AG10803 (cell line): ENCODE measurements around the gene STARD8.

Source experiments
- DNase-seq: peaks from one replicate; pipeline ENCODE4 v3.0.0; 2010; ENCODE audit warnings: low read depth
- H3K4me3 ChIP-seq: 2 replicates; pipeline ENCODE4 v1.5.1; 2011; ENCODE audit warnings: mild to moderate bottlenecking, low read length, control low read depth
- TF ChIP-seq, protein P1 (sequence below): conservative IDR thresholded peaks from 2 replicates; pipeline ENCODE4 v1.5.1; 2011; ENCODE audit warnings: mild to moderate bottlenecking, low read length, control low read depth, inconsistent platforms

STARD8 gene

DNA sequence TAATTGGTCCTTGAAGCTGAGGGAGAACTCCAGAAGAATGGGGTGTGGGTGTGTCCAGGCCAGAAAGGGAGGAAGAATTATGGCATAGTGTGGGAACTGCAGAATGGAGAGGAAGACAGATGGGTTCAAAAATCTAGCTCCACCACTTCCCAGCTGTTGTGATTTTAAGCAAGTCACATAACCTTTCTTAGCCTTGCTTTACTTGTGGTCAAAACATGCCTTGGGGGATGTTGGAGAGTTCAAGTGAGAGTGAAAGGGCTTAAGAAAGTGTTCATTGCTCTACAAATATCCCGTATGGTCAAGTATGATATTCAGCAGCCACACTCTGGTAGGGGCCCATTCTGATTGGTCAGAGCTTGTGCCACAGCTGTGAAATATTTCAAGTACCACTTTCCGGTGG lies 15.0 kb upstream of the STARD8 start:
- TF ChIP-seq, protein P1, sequence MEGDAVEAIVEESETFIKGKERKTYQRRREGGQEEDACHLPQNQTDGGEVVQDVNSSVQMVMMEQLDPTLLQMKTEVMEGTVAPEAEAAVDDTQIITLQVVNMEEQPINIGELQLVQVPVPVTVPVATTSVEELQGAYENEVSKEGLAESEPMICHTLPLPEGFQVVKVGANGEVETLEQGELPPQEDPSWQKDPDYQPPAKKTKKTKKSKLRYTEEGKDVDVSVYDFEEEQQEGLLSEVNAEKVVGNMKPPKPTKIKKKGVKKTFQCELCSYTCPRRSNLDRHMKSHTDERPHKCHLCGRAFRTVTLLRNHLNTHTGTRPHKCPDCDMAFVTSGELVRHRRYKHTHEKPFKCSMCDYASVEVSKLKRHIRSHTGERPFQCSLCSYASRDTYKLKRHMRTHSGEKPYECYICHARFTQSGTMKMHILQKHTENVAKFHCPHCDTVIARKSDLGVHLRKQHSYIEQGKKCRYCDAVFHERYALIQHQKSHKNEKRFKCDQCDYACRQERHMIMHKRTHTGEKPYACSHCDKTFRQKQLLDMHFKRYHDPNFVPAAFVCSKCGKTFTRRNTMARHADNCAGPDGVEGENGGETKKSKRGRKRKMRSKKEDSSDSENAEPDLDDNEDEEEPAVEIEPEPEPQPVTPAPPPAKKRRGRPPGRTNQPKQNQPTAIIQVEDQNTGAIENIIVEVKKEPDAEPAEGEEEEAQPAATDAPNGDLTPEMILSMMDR, result no peak
- H3K4me3 ChIP-seq, result no peak overlapping the region
- peak; percentile 36 for DNase-seq

DNA sequence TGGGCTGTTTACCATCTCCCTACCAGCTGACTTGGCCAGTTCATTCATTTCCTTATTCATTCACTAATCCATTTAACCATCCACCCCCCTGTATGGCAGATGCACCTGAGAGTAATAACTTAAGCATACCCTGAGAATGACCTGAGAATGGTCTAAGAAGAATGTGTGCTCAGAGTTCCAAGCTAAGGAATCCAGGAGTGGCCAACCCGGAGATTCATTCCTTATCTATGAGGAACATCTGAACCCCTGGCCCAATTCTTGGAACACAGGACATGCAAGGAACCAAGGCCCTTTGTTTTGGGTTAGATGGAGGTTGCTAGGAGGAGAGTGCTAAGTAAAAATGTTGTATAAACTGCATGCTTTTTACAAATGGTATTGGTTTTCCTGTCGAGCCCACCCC lies 13.5 kb upstream of the STARD8 start:
- TF ChIP-seq, protein P1, result no peak
- no peak for DNase-seq
- no peak overlapping the region for H3K4me3 ChIP-seq

DNA sequence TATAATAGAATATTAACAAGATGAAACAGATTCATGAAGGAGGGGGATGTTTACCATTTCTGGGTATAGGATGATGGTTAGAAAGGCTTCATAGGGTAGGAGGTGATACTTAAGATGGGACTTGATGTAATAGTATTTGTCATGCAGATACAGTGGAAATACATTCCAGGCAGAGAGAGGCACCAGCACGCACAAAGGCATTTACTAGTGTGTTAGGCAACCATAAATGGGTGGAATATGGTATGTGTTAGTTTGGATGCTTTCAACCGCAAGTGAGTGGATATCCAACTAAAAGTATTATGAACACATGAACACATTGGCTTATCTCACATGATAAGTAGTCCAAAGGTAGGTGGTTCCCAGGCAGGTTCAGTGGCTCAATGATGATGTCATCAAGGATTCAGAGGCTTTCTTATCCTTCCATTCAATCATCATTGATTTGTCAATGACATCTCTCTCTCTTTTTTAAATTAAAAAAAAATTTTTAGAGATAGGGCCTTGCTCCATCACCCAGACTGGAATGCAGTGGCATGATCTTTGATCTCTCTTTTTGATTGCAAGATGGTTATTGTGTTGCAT lies 12.7 kb upstream of the STARD8 start:
- H3K4me3 ChIP-seq, result no peak overlapping the region
- peak; percentile 56 for DNase-seq
- TF ChIP-seq, protein P1, result no peak

DNA sequence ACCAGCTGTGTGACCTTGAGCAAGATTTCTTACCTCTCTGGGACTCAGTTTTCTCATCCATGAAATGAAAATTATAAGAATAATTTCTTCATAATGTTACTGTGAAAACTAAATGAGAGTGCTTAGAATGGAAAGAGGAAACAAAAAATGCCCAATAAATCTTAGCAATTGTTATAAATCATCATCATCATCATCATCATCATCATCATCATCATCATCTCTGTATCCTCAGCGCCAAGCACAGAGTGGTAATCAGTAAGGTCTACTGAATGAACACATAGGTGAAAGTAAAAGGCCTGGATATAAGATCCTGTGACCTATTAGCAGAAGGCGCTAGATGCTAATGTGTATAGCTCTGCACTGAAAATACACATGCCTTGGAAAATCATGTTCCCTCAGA lies 6.8 kb upstream of the STARD8 start:
- no peak overlapping the region for H3K4me3 ChIP-seq
- no peak for DNase-seq
- TF ChIP-seq, protein P1, result no peak

DNA sequence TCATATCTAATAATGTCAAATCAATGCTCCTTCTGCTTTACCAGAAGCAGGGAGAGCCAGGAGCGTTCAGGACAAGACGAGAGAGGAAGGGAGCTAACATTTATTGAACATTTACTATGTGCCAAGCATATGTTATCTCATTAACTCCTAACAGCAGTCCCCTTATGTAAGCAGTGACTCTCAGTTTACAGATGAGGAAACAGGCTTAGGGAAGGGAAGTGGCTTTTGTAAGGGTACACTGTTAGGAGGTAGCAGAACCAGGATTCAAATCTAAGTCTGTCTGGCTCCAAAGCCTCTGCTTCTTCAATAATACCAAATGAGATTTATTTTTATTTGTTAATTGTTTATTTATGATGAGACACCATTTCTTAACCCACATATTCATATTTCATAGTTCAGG lies 2.6 kb upstream of the STARD8 start:
- no peak for DNase-seq
- TF ChIP-seq, protein P1, result no peak
- H3K4me3 ChIP-seq, result no peak overlapping the region

DNA sequence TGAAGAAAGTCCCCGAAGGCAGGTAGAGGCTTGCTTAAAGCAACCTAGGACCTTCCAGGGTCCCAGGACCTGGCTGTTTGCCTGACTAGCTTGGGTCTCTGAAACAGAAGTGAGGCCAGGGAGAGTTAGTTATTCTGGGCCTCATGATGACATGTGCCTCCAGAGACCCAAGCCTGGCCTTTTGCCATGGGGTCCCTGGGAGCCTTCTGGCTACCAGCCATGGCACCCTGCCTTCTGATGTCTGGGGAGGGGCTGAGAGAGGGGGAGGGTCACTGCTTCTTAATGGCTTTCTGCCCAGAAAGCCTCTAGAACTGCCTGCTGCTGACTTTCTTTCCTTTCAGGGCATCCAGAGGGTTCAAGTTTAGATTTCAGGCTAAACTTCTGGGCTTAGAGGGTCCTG lies 1.0 kb upstream of the STARD8 start:
- TF ChIP-seq, protein P1, result no peak
- no peak for DNase-seq
- H3K4me3 ChIP-seq, result no peak overlapping the region

DNA sequence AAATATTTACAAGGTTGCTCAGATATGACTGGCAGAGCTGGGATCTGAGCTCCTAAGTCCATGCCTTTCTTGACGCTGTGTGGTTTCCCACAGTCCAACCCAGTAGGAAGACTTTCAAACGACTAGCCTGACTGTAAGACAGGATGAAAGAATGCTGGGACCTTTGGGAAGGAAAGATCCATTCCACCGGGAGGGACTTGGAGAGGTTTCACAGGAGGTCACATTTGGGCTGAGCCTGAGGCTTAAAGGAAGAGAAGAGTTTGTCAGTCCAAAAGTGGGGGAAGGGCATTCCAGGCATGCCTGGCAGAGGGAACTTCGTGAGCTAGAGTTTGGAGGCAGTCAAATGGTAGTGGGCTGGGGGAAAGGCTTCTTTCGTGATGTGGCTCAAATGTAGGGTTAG lies 1.5 kb downstream of the STARD8 start:
- TF ChIP-seq, protein P1, result no peak
- H3K4me3 ChIP-seq, result no peak overlapping the region
- peak; percentile 46 for DNase-seq
